Breast epithelium (tissue), 3 donors: ENCODE results near the gene CACNA2D3.

Source experiments
- CTCF ChIP-seq, 3 donors: fragments of 450-650 bp; IDR thresholded peaks; one replicate each; pipeline ENCODE4 v1.5.1; 2016 to 2017; ENCODE audit warnings: antibody characterized with exemption in 3 of 3, mild to moderate bottlenecking in 3 of 3, moderate library complexity in 3 of 3
- POLR2A ChIP-seq: fragments of 450-650 bp; IDR thresholded peaks from one replicate; pipeline ENCODE4 v1.6.1; 2016; ENCODE audit warnings: antibody characterized with exemption, mild to moderate bottlenecking, moderate library complexity

- TF ChIP-seq CTCF (IDR thresholded peaks at IDR 0.05) (no peak), POLR2A (no peak)
Measured at GRCh38 chr3:54917174-54917573, 794.8 kb downstream of the CACNA2D3 start.
